SHP77 treated with DMSO at 0.1 percent for 48 hours (cell line): Measurements from ENCODE around the gene DUOX2.
"Not testable (repeated sequence)": the region's sequence is repeated elsewhere in the genome, so short reads cannot be mapped to it uniquely, and the experiment has no call there.

Experiments
- DNase-seq: peaks from one replicate; lab custom pipeline; 2025; lab: John Stamatoyannopoulos, UW

The DUOX2 gene

DNA sequence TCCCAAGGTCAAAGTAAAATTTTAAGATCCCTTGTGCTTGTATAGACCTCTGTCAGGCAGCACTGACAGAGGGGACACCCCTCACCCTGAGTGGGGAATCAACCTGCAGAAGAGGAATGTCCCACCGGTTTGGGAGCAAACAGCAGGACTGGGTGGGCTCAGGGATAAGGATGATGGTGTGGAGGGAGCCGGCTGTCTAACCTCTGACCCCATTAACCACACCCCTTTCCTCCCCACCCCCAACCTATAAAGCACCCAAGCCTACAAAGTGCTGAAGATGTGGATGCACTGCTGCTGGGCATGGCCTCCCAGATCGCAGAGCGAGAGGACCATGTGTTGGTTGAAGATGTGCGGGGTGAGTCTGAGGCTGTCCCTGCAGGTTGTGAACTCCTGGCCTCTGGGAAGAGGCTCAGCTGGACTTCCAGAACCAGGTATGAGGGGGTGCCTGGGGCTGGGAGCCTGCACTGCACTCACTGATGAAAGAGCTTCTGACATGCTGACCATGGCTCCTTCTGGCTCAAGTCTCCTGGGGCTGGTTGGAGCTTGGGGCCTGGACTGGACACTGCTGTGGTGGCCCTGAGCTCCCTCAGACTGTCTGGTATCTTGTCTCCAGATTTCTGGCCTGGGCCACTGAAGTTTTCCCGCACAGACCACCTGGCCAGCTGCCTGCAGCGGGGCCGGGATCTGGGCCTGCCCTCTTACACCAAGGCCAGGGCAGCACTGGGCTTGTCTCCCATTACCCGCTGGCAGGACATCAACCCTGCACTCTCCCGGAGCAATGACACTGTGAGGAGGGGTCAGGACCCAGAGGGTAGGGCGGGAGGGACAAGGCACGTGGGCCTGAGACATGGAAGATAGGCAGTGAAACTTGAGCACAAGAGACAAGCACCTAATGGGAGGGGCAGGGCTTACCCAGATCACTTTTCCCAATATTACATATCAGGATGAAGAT lies 25.1 kb upstream of the DUOX2 start:
- DNase-seq = no peak

GRCh38 chr15:45137703-45138102 lies 23.7 kb upstream of the DUOX2 start:
- no peak for DNase-seq

DNA sequence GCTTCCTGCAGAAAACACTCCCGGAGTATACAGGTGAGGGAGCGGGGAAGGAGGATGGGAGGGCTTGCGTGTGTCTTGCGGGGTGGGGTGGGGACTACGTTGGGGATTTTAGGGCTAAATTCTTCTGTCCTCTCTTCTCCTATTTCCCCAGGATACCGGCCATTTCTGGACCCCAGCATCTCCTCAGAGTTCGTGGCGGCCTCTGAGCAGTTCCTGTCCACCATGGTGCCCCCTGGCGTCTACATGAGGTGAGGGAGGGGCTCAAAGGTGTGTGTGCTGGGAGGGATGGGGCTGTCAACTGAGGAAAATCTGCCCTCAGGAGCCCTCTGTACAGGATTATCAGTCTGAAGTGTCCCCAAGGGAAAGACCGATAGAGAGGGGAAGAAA lies 22.4 kb upstream of the DUOX2 start:
- no peak for DNase-seq

GRCh38 chr15:45135705-45136377 lies 21.9 kb upstream of the DUOX2 start:
- DNase-seq = not testable (repeated sequence)

GRCh38 chr15:45134682-45135604 lies 21.0 kb upstream of the DUOX2 start:
- DNase-seq = no peak

- DNase-seq = no peak
Measured at GRCh38 chr15:45134046-45134445, 20.1 kb upstream of the DUOX2 start.

GRCh38 chr15:45133561-45133920 lies 19.6 kb upstream of the DUOX2 start:
- no peak for DNase-seq

GRCh38 chr15:45132844-45133560 lies 19.0 kb upstream of the DUOX2 start:
- no peak for DNase-seq

- no peak for DNase-seq
Measured at GRCh38 chr15:45131510-45131909, 17.5 kb upstream of the DUOX2 start.

GRCh38 chr15:45130291-45131000 lies 16.5 kb upstream of the DUOX2 start:
- no peak for DNase-seq

GRCh38 chr15:45129651-45130129 lies 15.7 kb upstream of the DUOX2 start, which contains the start of the genes DUOX1 and DUOXA1:
Gene DUOX1, plus strand, starts transcription at chr15:45129994. Its CDS starts 1,973 bp downstream, at chr15:45131967.
Gene DUOXA1, minus strand, starts transcription at chr15:45129879. Its CDS starts 6,865 bp downstream, at chr15:45123014.
- DNase-seq = no peak

- no peak for DNase-seq
Measured at GRCh38 chr15:45128971-45129639, 15.1 kb upstream of the DUOX2 start.

- DNase-seq = no peak
Measured at GRCh38 chr15:45126535-45127158, 12.7 kb upstream of the DUOX2 start.

DNA sequence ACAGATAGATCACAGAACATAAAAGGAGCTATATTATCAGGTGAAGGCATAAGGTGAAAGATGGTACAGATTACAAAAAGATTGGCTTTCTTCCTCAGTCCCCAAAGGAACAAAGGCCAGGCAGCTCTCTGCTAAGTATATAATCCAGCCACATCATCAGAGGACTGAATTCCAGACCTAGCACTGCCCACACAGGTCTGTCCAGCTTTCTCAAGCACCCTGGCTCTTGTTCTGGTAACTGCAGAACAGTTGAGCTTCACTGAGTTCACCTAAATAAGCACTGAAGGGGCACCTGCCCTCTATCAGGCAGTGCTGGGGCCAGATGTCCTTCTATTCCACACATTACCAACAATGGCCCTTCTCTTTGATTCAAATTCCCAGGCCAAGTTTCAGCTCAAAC lies 9.4 kb upstream of the DUOX2 start:
- no peak for DNase-seq

GRCh38 chr15:45122719-45123118 lies 8.7 kb upstream of the DUOX2 start:
- DNase-seq = no peak

DNA sequence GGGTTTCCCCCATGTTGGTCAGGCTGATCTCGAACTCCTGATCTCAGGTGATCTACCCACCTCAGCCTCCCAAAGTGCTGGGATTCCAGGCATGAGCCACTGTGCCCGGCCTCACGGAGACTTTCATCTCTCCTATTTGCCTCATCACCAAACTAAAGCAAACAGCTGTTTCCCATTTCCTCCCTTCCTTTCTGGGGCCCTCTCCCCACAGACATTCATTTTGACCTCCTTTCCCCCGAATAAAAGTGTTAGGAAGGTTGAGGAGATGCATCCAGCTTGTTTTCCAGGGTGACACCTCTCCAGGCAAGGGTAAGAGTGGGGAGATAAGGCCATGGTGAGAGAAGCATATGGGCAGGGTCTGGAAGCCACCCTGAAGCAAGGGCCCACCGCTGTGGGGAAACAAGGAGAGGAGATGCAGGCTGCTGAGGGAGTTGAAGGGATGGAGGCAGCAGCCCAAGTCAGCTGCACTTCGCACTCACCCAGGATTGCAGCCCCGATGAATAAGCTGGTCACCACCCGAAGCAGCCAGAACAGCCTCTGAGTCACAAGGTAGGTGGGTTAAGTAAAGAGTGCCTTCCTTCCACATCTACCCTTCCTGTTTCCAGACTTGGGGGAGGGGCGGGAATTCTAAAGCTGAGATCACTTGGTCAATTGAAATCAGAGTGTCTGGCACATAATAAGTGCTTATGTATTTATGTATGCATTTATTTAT lies 7.9 kb upstream of the DUOX2 start:
- no peak for DNase-seq

- no peak for DNase-seq
Measured at GRCh38 chr15:45121020-45121419, 7.0 kb upstream of the DUOX2 start.

GRCh38 chr15:45120081-45120972 lies 6.4 kb upstream of the DUOX2 start:
- DNase-seq = no peak
